ENCODE data around the gene CATSPER3.
A peak's percentile ranks its signal among the peaks of the same experiment; 100 is the strongest.

Gene CATSPER3

DNA sequence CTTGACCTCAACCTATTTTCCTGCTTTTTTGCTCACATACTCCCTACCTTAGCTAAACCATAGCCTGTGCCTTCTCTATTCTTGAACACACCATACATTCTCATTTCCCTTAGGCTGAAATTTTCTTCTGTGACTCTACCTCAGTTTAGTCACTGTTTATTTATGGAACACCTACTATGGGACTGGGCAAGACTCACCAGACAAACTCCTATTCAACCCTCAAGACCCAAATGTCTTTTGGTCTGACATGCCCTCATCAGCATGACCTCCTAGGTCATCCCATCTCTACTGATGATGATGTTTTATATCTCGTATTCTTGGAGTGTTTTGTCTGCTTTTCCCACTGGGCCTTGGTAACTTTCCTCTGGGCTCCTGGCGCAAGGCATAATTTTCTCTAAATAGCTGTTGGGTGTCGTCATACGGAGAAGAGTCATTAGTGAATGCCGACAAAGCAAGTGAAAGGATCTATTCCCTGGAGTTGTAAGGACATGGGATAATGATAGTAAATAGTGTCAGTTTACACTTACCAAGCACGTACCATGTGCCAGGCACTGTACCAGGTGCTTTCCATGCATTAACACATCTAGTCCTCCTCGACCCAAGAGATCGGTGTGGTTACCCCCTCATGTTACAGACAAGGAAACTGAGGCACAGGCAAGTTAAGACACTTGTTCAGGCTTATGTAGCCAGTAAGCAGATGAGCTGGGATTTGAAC lies 88.8 kb downstream of the CATSPER3 start:
- POLR2A ChIA-PET: no interaction called here
- TF ChIP-seq HDGF (IDR thresholded peaks at IDR 0.05; ENCODE audit: borderline replicate concordance) (no peak), FOXM1 (IDR thresholded peaks at IDR 0.05; ENCODE audit: borderline replicate concordance) (no peak), L3MBTL2 (conservative IDR thresholded peaks at IDR 0.05) (no peak), ZNF384 (IDR thresholded peaks at IDR 0.05) (no peak), ELF4 (IDR thresholded peaks at IDR 0.05) (no peak), FOXA1 (IDR thresholded peaks at IDR 0.05) (no peak), SP1 (IDR thresholded peaks at IDR 0.05) (no peak), ARNT (IDR thresholded peaks at IDR 0.05) (no peak), BHLHE40 (IDR thresholded peaks at IDR 0.05; ENCODE audit: borderline replicate concordance) (no peak), FOXK2 (IDR thresholded peaks at IDR 0.05) (no peak), LEF1 (IDR thresholded peaks at IDR 0.05; ENCODE audit: borderline replicate concordance) (no peak), SUZ12 (IDR thresholded peaks at IDR 0.05) (no peak)
- CTCF ChIA-PET: interaction anchor here (0.5 kb wide), 1 partner anchor 9 kb away, joined by 3 read pairs; no protein-coding TSS in a partner anchor
- DNase-seq (ENCODE audit: extremely low spot score): no peak

DNA sequence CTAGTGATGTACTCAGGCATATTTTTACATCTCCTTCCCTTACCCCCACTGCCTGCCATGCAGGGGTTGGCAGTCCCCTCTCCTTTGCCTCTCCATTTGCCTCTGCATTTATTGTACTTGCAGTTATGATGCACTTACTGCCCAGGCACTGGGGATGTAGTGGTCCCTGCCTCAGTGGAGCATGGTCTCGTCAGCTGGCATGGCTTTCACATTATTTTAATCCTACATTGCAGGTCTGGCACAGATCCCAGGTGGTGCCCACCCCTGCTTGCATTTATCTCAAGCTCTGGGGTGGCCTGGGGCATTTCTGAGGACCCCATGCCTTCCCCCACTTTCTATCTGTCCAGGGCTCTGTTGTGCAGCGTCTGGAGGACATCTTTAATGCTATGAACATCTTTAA lies 89.5 kb downstream of the CATSPER3 start:
- TF ChIP-seq, protein P1, sequence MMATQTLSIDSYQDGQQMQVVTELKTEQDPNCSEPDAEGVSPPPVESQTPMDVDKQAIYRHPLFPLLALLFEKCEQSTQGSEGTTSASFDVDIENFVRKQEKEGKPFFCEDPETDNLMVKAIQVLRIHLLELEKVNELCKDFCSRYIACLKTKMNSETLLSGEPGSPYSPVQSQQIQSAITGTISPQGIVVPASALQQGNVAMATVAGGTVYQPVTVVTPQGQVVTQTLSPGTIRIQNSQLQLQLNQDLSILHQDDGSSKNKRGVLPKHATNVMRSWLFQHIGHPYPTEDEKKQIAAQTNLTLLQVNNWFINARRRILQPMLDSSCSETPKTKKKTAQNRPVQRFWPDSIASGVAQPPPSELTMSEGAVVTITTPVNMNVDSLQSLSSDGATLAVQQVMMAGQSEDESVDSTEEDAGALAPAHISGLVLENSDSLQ (IDR thresholded peaks at IDR 0.05): no peak
- TF ChIP-seq L3MBTL2 (conservative IDR thresholded peaks at IDR 0.05): no peak
- no peak for TF ChIP-seq FOXM1 (IDR thresholded peaks at IDR 0.05; ENCODE audit: borderline replicate concordance)
- no peak for TF ChIP-seq TARDBP (IDR thresholded peaks at IDR 0.05)
- no peak for TF ChIP-seq SP1 (IDR thresholded peaks at IDR 0.05)
- no peak for TF ChIP-seq HDGF (IDR thresholded peaks at IDR 0.05; ENCODE audit: borderline replicate concordance)
- TF ChIP-seq FOXK2 (IDR thresholded peaks at IDR 0.05): no peak
- TF ChIP-seq ELF4 (IDR thresholded peaks at IDR 0.05): no peak
- no peak for TF ChIP-seq FOXA1 (IDR thresholded peaks at IDR 0.05)
- TF ChIP-seq ARNT (IDR thresholded peaks at IDR 0.05): no peak
- ChIA-PET CTCF (no interaction called here), POLR2A (no interaction called here)
- no peak for DNase-seq (ENCODE audit: extremely low spot score)

DNA sequence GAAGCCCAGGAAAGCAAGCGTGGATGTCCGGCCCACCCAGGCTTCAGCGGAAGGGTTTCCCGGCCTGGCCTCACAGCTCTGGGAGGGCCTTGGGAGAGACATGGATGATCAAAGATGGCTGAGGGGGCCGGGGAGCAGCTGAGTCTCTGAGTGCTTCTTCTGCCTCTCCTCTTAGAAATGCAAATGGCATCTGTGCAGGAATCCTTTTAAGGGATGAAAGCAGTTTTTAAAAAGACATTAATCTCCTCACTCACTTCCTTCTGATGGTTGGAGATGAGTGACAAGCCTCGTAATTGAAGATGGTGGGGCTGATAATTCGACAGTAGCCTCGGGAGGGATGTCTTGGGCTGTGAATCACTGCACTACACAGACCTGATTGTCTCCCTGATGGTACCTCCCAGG lies 90.6 kb downstream of the CATSPER3 start:
- no peak for DNase-seq (ENCODE audit: extremely low spot score)
- CTCF ChIA-PET: no interaction called here
- no peak for TF ChIP-seq SP1 (IDR thresholded peaks at IDR 0.05)
- TF ChIP-seq LEF1 (IDR thresholded peaks at IDR 0.05; ENCODE audit: borderline replicate concordance): no peak
- TF ChIP-seq BHLHE40 (IDR thresholded peaks at IDR 0.05; ENCODE audit: borderline replicate concordance): no peak
- TF ChIP-seq, protein P1 (IDR thresholded peaks at IDR 0.05): no peak
- no peak for TF ChIP-seq FOXA1 (IDR thresholded peaks at IDR 0.05)
- no peak for TF ChIP-seq ELF4 (IDR thresholded peaks at IDR 0.05)
- no peak for TF ChIP-seq TARDBP (IDR thresholded peaks at IDR 0.05)
- no peak for TF ChIP-seq ARNT (IDR thresholded peaks at IDR 0.05)
- no peak for TF ChIP-seq L3MBTL2 (conservative IDR thresholded peaks at IDR 0.05)
- no peak for TF ChIP-seq HDGF (IDR thresholded peaks at IDR 0.05; ENCODE audit: borderline replicate concordance)
- no peak for TF ChIP-seq FOXK2 (IDR thresholded peaks at IDR 0.05)
- POLR2A ChIA-PET: interaction anchor here (0.9 kb wide), 1 partner anchor 24 kb away, joined by 3 read pairs; the partner anchor contains the start of gene PITX1

DNA sequence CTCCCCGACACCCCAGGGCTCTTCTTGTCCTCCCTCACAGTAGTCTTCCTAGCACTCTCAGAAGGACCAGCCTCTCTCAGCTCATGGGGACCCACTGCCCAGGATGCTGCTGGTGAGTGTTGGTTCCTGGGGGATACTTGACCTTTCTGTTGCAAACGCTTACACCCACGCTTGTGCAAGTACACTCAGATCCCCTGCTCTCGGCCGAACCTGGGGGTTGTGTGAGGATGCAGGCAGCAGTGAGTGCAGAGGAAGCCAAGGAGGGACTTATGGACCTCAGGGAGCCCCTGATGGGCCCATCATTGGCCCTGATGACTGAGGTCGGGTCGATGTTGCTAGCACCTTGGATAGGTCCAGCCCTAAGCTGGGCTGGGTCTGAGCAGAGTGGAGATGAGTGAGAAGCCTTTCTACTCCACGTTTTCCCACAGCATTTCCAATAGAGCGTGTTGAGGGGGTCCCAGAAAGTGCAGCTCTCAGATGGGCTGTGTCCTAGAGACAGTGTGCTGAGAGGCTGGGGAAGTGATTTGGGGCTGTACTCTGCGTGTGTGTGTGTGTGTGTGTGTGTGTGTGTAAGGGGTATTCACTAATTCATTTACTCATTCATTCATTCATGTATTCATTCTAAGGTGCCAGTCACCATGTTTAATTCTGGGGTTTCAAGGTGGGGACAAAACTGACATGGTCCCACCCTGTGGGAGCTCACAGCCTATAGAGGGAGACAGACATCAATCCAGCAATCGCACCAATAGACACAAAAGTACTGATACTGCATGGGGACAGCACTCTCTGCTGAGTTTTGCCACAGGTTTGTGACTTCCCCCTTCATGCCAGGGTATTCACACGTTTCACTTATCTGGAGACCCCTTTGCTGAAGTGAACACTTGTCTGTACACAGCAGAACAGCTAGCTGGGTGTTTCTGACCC lies 91.6 kb downstream of the CATSPER3 start:
- DNase-seq (ENCODE audit: extremely low spot score): no peak
- POLR2A ChIA-PET: no interaction called here
- no peak for TF ChIP-seq FOXK2 (IDR thresholded peaks at IDR 0.05)
- TF ChIP-seq HDGF (IDR thresholded peaks at IDR 0.05; ENCODE audit: borderline replicate concordance): no peak
- no peak for TF ChIP-seq FOXM1 (IDR thresholded peaks at IDR 0.05; ENCODE audit: borderline replicate concordance)
- TF ChIP-seq, protein P1 (IDR thresholded peaks at IDR 0.05): peak; percentile 28; the same call in 1 of the 2 replicates
- no peak for TF ChIP-seq NFRKB (IDR thresholded peaks at IDR 0.05)
- CTCF ChIA-PET: no interaction called here

DNA sequence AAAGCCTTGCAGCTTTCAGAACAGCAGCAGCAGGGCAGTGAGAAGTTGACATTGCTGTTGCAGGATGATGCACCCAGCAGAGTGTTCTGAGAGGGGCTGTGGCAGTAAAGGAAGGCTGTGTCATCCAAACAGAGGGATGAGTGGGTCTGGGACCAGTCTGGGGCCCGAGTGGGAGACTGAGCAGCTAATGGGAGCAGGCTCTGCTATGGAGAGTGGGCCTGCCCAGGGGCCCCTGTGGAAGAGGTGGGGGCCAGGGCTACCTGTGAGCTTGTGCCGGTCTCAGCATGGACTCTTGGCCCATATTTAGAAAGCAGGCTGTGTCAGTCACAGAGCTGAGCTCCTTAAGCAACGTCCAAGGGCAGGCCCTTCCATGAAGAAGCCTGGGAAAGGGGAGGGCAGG lies 92.3 kb downstream of the CATSPER3 start:
- TF ChIP-seq, protein P1 (IDR thresholded peaks at IDR 0.05): no peak
- TF ChIP-seq FOXK2 (IDR thresholded peaks at IDR 0.05) (no peak), FOXA1 (IDR thresholded peaks at IDR 0.05) (no peak), L3MBTL2 (conservative IDR thresholded peaks at IDR 0.05) (no peak)
- ChIA-PET CTCF (no interaction called here), POLR2A (no interaction called here)
- DNase-seq (ENCODE audit: extremely low spot score): no peak

All from HEK293T (cell line).